ENCODE data around the gene PRDM10.

DNA sequence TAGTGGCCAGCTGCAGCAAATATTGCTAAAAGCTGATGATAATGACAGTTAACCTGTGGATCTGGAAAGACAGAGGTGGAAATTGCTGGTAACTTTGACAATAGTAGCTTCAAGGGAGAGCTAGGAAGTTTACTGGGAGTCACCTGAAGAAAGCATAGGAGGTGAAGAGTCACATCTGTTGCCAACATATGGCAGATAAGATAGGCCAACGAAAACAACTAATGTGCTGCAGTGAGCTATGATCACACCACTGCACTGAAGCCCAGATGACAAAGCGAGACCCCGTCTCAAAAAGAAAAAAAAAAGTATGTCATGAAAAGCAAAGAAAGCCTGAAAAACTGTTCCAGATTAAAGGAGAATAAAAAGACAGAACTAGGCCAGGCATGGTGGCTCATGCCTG, 4.3 kb upstream of the PRDM10 start:
- TF ChIP-seq POLR2A (IDR thresholded peaks at IDR 0.05; ENCODE audit: low read length) (no peak), GATA1 (IDR thresholded peaks at IDR 0.05; ENCODE audit: low read depth, low read length) (no peak)

Measured in erythroblast (primary cell).